ENCODE measurements around the gene CHSY1.

GRCh38 chr15:101193120-101193644 lies 58.7 kb downstream of the CHSY1 start:
- no peak for TF ChIP-seq POLR2A (IDR thresholded peaks at IDR 0.05)
- no peak for TF ChIP-seq CTCF (IDR thresholded peaks at IDR 0.05)

Measured in right lobe of liver (tissue), 4 donors.